ENCODE results near the gene GAPDHS.

- TF ChIP-seq CTCF (IDR thresholded peaks at IDR 0.05) (no peak), POLR2A (IDR thresholded peaks at IDR 0.05) (no peak)
Observed at GRCh38 chr19:35497406-35497805, 35.9 kb upstream of the GAPDHS start.

Measured in body of pancreas (tissue), 4 donors.